SHP77 (cell line): ENCODE measurements around the gene PEX11G.

Experiments
- DNase-seq, 2 experiments: peaks; one replicate each; lab custom pipeline; 2025; lab: John Stamatoyannopoulos, UW

The PEX11G gene

DNA sequence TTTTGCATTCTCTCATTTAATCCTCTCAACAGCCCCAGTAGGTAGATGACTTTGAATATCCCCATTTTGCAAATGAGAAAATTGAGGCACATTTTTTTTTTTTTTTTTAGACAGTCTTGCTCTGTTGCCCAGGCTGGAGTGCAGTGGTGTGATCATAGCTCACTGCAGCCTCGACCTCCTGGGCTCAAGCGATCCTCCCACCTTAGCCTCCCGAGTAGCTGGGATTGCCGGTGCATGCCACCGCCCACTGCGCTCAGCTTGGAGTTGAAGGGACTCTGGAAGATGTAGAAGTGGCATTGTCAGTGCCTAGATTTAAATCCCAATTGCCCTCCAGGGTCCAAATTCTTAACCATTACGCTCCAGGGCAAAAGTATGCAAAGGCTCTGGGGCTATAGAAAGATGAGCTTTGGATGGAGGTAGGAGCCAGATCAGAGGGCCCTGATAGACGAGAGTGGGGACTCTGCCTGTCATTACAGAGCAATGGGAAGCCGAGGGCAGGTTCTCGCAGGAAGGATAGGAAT, 32.8 kb upstream of the PEX11G start:
- no peak for DNase-seq

DNA sequence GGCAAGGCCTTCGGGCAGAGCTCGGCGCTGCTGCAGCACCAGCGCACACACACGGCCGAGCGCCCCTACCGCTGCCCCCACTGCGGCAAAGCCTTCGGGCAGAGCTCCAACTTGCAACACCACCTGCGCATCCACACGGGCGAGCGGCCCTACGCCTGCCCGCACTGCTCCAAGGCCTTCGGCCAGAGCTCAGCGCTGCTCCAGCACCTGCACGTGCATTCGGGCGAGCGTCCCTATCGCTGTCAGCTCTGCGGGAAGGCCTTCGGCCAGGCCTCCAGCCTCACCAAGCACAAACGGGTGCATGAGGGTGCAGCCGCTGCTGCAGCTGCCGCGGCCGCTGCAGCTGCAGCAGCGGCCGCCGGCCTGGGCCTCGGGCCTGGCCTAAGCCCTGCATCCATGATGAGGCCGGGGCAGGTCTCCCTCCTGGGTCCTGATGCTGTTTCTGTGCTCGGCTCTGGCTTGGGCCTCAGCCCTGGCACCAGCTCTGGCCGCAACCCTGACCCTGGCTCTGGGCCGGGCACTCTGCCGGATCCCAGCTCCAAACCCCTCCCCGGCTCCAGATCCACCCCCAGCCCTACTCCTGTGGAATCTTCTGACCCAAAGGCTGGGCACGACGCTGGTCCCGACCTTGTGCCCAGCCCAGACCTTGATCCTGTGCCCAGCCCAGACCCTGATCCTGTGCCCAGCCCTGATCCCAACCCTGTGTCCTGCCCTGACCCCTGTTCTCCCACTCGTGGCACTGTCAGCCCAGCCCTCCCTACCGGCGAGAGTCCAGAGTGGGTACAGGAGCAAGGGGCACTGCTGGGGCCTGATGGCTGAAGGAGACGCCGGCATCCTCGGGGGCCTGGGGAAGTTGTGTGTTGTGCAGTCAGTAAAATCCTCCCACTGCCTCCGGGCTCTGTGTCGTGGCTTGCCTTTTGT, 31.6 kb upstream of the PEX11G start:
- DNase-seq = no peak

- DNase-seq = no peak
Observed at GRCh38 chr19:7519361-7520130, 30.7 kb upstream of the PEX11G start.

DNA sequence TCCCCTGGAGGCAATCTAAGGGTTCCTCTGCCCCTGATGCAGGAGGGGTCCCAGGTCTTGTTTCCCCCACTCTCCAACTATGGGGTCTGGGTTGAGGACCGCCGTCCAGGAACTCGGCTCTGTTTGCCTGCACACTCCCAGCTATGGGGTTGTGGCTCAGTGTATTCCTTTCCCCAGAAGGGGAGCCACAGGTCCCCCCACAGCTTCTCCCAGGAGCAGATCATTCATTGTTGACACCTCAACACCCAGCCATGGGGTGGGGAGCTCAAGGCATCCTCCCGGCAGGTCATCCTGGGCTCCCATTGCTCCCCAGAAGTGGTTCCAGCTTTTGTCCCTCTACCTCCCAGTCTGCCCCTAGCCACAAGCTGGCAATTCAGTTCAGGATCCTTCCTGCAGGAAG, 28.0 kb upstream of the PEX11G start:
- DNase-seq = no peak

GRCh38 chr19:7516333-7516732, 27.5 kb upstream of the PEX11G start:
- no peak for DNase-seq

DNA sequence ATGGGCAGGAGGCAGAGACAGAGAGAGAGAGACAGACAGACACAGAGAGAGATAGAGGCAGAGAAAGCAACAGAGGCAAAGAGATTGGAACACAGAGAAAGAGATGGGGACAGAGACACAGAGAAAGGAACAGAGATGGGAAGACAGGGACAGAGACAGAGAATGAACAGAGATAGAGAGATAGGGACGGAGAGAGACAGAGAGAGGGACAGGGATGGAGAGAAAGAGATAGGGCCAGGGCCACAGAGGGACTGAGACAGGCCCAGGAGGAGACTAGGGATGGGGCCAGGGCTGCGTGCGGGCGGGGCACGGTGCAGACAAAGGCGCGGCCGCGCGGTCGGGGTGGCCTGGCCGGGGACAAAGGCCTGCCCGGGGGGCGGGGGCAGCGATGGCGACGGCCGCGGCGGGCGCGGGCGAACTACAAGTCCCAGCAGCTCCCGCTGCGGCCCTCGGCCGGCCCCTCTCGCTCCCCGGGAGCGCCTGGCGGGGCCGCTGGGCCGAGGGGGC, 26.9 kb upstream of the PEX11G start, which contains the start of gene ZNF358:
ZNF358 (plus strand) TSS at position 459 of the 507 bp plus-strand sequence. CDS start 3,140 bp downstream, outside the sequence.
- peak; percentile 18 to 70 for DNase-seq

DNA sequence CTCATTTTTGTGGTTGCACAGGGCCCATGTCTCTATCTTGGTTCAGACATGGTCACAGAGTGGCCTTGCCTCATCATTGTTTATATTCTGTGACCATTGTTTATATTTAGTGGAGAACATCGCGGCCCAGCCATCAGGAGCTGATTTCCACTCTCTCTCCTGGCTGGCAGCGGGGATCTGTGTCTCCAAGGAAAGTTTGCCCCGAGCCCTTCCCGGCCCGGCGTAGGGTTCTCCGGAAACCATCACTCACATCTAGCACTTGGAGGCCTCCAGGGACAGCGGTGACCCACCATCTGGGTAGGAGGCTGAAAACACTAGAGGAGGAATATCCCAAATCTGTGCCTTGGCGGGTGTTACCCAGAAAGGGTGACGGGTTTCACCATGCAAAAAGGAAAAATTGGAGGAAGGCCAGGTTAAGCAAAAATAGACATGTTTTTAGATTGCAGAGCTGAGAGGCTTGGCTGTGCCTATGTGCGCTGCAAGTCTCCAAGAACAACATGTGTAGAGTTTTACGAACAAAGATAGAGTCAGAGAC, 26.3 kb upstream of the PEX11G start:
- no peak for DNase-seq

GRCh38 chr19:7513809-7514642, 25.2 kb upstream of the PEX11G start:
- no peak for DNase-seq

DNA sequence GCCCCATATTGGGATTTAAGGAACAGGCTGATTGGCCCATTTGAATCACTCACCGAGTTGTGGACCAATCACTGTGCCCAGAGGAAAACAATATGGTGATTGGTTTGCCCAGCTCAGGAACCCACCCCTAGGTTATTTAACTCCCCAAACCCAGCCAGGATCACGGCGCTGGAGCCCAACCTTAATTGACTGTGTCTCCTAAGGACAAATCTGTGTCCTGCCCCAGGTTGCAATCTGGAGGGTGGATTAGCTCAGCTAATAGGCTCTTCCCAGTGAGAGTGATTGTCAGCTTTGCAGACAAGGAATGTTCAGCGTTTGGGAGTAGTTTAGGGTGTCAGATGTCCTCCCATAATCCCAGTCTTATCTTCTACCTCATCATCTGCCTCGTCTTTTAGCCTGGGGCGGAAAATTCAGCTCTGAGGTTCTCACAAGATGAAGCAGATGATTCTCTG, 23.6 kb upstream of the PEX11G start:
- DNase-seq = no peak

- DNase-seq = no peak
Observed at GRCh38 chr19:7509625-7510024, 20.8 kb upstream of the PEX11G start.

DNA sequence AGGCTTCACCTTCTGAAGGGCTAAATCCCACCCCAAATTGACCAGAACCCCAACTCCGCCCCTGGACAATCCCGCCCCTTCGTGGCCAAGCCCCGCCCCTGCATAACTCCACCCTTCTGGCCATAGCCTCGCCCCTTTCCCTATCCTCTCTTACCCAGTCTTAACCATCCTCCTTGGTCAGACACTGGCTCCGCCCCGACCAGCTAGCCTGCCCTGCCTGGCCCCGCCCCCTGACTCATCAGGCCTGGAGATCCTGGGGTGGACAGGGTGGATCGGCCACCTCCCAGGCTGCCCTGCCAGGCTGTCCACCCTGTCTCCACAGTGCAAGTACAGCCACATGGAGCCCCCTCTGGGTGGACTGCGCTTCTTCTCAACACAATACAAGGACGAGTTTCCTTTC, 19.0 kb upstream of the PEX11G start:
- DNase-seq = peak; percentile 65 to 82

- DNase-seq = peak; percentile 82
Observed at GRCh38 chr19:7506385-7507328, 17.8 kb upstream of the PEX11G start.

- peak; percentile 47 to 67 for DNase-seq
Observed at GRCh38 chr19:7505682-7506384, 17.0 kb upstream of the PEX11G start.

DNA sequence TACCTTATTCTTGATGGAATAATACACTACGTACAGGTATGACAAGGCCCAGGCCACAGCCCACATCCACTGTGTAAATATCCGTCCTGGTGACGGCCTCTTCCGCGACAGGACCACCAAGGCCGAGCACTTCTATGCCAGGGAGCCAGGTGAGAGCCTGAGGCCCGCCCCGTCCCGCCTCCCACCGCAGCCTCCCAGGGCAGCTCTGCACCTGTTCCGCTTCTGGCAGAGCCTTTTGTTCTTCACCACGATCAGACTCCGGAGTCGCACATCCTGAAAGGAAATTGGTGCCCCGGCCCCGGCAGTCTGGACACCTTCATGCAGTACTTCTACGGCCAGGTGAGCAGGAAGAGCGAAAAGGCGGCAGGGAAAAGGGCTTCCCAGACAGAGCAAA, 16.4 kb upstream of the PEX11G start:
- peak in 1 of 2 experiments; percentile 14 for DNase-seq

DNA sequence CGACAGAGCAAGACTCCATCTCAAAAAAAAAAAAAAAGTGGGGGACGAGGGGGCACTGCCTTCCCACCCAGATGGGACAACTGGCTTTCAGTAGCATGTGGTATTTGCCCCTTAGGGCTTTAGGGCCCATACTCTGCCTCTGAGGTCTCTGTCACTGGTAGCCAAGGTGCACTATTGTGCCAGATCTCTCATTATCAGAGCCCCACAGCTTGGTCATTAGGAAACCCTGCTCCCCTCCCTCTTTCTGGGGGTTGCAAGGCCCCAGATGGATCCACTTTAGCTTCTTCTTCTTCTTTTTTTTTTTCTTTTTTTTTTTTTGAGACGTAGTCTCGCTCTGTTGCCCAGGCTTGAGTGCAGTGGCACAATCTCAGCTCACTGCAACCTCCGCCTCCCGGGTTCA, 15.8 kb upstream of the PEX11G start:
- no peak for DNase-seq

- DNase-seq = no peak
Observed at GRCh38 chr19:7502552-7502951, 13.7 kb upstream of the PEX11G start.

DNA sequence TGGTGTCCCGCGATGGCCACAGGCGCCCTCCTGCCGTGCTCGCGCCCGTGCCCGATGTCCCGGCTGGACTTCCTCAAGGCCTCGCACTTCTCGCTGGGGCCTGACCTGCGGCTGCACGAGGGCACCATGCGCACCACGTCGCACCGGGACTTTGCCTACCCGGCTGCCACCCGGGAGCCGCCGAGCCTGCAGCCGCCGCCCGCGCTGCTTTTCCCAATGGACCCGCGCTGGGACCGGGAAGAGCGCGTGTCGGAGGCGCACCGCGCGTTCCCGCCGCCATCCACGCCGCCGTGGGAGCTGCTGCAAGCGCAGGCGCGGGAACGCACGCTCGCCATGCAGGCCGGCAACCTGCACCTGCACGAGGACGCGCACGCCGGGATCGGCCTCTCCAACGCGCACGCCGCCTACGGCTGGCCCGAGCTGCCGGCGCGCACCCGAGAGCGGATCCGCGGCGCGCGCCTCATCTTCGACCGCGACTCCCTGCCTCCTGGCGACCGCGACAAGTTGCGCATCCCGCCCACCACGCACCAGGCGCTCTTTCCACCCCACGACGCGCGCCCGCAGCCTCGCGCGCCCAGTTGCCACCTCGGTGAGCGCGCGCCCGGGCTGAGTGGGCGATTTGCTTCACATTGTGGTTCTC, 12.1 kb upstream of the PEX11G start:
- peak; percentile 67 to 81 for DNase-seq

GRCh38 chr19:7497292-7497691, 8.5 kb upstream of the PEX11G start:
- peak in 1 of 2 experiments; percentile 29 for DNase-seq
